ENCODE measurements around the gene CMA1. TPM values are rescaled to one million over a fixed set of nuclear protein-coding genes. Genes with fewer than 3 reads are reported as not detected.
"Not testable (repeated sequence)": the region's sequence is repeated elsewhere in the genome, so short reads cannot be mapped to it uniquely, and the experiment has no call there.

CMA1 gene
- total RNA-seq, 1 experiment from 2014 or later = not detected

DNA sequence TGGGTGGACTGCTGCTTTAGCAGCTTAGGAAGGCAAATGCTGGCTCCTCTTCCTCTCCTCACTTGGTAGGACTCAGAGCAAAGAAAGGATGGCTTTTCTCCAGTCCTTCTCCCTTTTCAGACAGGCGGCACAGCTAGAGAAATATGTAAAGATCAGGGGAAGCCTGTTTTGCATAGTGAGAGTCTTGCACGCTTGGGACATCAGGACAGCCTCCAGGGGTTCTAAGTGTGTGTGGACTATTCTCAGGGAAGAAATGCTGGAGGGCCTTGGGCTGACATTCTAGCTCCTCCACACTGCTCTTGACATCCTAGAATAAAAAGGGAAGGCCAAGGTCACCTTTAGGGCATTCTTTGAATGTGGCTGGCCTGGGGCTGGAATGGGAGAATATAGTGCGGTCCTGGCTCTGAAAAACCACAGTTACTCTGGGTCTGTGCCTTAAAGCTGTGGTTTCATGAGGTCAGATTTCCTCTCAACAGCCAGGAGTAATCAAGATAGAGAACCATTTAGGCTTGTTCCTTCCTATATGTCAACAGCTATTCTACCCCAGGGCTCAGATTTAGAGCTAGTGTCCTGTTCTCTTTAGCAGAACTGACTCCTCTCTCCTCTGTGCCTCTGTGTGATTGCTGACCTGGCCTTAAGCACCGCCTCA, 24.3 kb downstream of the CMA1 start:
- H3K18ac ChIP-seq (ENCODE audit: insufficient read length, low read depth, low read length) = no peak overlapping the region
- peaks cover 1 to 6% (median 2%) of the 10 kb centered on the region in 3 experiments; a peak in 2 of 7 replicates for H3K36me3 Mint-ChIP-seq (ENCODE audit: insufficient read depth in 1 of 3, low read depth in 3 of 3)
- WGBS (ENCODE audit: extremely low coverage, insufficient read length, low lambda C conversion rate) = no CpG with 5 or more reads among the region's 4 CpGs
- H3K27ac Mint-ChIP-seq = no peak overlapping the region; a peak in 1 of 7 replicates
- no peaks in the 10 kb centered on the region for H3K23me2 ChIP-seq (ENCODE audit: insufficient read length, low read depth, low read length, poor library complexity, severe bottlenecking)
- no peak overlapping the region for H2AFZ ChIP-seq (ENCODE audit: low read length)
- no peak overlapping the region for H3K23ac ChIP-seq (ENCODE audit: insufficient read length, low read depth, low read length)
- no peaks in the 10 kb centered on the region for H4K20me1 ChIP-seq (ENCODE audit: control insufficient read depth, insufficient read depth, insufficient read length)
- no peak overlapping the region for H2AK5ac ChIP-seq (ENCODE audit: insufficient read length, low read length)
- no peak overlapping the region for H3K4me3 Mint-ChIP-seq
- DNase-seq = no peak
- H3K9me3 Mint-ChIP-seq = peaks cover 0 to 1% of the 10 kb centered on the region in 2 experiments; a peak in 3 of 5 replicates
- no peak overlapping the region for H3T11ph ChIP-seq (ENCODE audit: low read length)
- H2BK5ac ChIP-seq (ENCODE audit: insufficient read length, low read length) = no peak overlapping the region
- TF ChIP-seq, protein P1, sequence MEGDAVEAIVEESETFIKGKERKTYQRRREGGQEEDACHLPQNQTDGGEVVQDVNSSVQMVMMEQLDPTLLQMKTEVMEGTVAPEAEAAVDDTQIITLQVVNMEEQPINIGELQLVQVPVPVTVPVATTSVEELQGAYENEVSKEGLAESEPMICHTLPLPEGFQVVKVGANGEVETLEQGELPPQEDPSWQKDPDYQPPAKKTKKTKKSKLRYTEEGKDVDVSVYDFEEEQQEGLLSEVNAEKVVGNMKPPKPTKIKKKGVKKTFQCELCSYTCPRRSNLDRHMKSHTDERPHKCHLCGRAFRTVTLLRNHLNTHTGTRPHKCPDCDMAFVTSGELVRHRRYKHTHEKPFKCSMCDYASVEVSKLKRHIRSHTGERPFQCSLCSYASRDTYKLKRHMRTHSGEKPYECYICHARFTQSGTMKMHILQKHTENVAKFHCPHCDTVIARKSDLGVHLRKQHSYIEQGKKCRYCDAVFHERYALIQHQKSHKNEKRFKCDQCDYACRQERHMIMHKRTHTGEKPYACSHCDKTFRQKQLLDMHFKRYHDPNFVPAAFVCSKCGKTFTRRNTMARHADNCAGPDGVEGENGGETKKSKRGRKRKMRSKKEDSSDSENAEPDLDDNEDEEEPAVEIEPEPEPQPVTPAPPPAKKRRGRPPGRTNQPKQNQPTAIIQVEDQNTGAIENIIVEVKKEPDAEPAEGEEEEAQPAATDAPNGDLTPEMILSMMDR (conservative IDR thresholded peaks at IDR 0.05) = no peak
- no peak overlapping the region for H2BK120ac ChIP-seq (ENCODE audit: low read depth, low read length, poor library complexity, severe bottlenecking)
- H4K8ac ChIP-seq (replicated peaks; ENCODE audit: insufficient read length, low read depth, low read length) = no peak overlapping the region
- no peaks in the 10 kb centered on the region for H3K79me2 ChIP-seq (ENCODE audit: insufficient read depth, low read length)
- H4K91ac ChIP-seq (ENCODE audit: insufficient read length, low read depth, low read length) = no peak overlapping the region
- no peak overlapping the region for H2BK12ac ChIP-seq (ENCODE audit: insufficient read length, low read depth, low read length)
- H3K4me1 Mint-ChIP-seq = peaks cover 16 to 18% of the 10 kb centered on the region in 2 experiments
- no peak overlapping the region for H3K27ac ChIP-seq (ENCODE audit: insufficient read length, low read depth, low read length)
- H3K4me2 ChIP-seq (ENCODE audit: insufficient read depth, insufficient read length, low read length) = no peak overlapping the region
- no peak overlapping the region for H4K5ac ChIP-seq (ENCODE audit: insufficient read length, low read depth, low read length)
- no peak overlapping the region for H3K9ac ChIP-seq (ENCODE audit: extremely low read depth, insufficient read length, low read length)
- no peak overlapping the region for H2BK15ac ChIP-seq (ENCODE audit: low read depth, low read length)
- no peaks in the 10 kb centered on the region for H3K9me3 ChIP-seq (ENCODE audit: control insufficient read depth, low read depth, low read length)
- H3K4ac ChIP-seq (ENCODE audit: low read depth, low read length) = no peak overlapping the region
- no peak overlapping the region for H2BK20ac ChIP-seq (ENCODE audit: low read depth, low read length, poor library complexity, severe bottlenecking)
- no peaks in the 10 kb centered on the region for H3K4me1 ChIP-seq (ENCODE audit: insufficient read depth, low read length)
- no peaks in the 10 kb centered on the region for H3K27me3 Mint-ChIP-seq (ENCODE audit: low read depth)
- H3K79me1 ChIP-seq (ENCODE audit: insufficient read depth, low read depth, low read length, poor library complexity, severe bottlenecking) = no peaks in the 10 kb centered on the region
- H3K56ac ChIP-seq (ENCODE audit: insufficient read length, low read depth, low read length) = no peak overlapping the region
- H3K14ac ChIP-seq (ENCODE audit: insufficient read depth, low read length) = no peak overlapping the region
- no peaks in the 10 kb centered on the region for H3K27me3 ChIP-seq (ENCODE audit: insufficient read depth, low read length)

DNA sequence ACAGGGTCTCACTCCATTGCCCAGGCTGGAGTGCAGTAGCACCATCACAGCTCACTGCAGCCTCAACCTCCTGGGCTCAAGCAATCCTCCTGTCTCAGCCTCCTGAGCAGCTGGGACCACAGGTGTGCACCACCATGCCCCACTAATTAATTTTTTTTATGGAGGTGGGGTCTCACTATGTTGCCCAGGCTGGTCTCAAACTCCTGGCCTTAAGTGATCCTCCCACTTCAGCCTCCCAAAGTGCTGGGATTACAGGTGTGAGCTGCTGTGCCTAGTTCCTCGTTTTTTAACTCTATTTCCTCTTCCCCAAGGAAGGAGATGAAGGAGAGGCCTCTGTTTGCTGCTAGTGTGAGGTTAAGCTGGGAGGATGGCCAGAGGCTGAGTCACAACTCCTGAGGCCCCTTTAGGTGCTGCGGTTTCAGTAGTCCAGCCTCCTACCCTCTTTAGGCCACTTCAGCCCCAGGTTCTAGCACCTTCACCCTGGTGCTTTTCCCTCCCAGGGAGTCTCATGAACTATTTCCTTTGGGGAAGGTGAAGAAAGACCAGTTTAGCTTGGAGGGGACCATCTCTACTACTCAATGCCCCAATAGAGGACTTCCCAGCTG, 25.3 kb downstream of the CMA1 start:
- not testable (repeated sequence) for DNase-seq; H4K20me1 ChIP-seq (ENCODE audit: control insufficient read depth, insufficient read depth, insufficient read length); H3K27me3 ChIP-seq (ENCODE audit: insufficient read depth, low read length); H3K18ac ChIP-seq (ENCODE audit: insufficient read length, low read depth, low read length); H2BK5ac ChIP-seq (ENCODE audit: insufficient read length, low read length); H3K27ac Mint-ChIP-seq; H4K91ac ChIP-seq (ENCODE audit: insufficient read length, low read depth, low read length); H2BK20ac ChIP-seq (ENCODE audit: low read depth, low read length, poor library complexity, severe bottlenecking); H2BK12ac ChIP-seq (ENCODE audit: insufficient read length, low read depth, low read length); H4K5ac ChIP-seq (ENCODE audit: insufficient read length, low read depth, low read length); H3K23ac ChIP-seq (ENCODE audit: insufficient read length, low read depth, low read length); H4K8ac ChIP-seq (replicated peaks; ENCODE audit: insufficient read length, low read depth, low read length); H3K9me3 Mint-ChIP-seq; H2BK120ac ChIP-seq (ENCODE audit: low read depth, low read length, poor library complexity, severe bottlenecking); H3K79me2 ChIP-seq (ENCODE audit: insufficient read depth, low read length); H2AK5ac ChIP-seq (ENCODE audit: insufficient read length, low read length); H3K4me1 ChIP-seq (ENCODE audit: insufficient read depth, low read length); H3K79me1 ChIP-seq (ENCODE audit: insufficient read depth, low read depth, low read length, poor library complexity, severe bottlenecking); H3K9ac ChIP-seq (ENCODE audit: extremely low read depth, insufficient read length, low read length); H3K4me2 ChIP-seq (ENCODE audit: insufficient read depth, insufficient read length, low read length); H2BK15ac ChIP-seq (ENCODE audit: low read depth, low read length); H3K27ac ChIP-seq (ENCODE audit: insufficient read length, low read depth, low read length); H3K27me3 Mint-ChIP-seq (ENCODE audit: low read depth); H3K9me3 ChIP-seq (ENCODE audit: control insufficient read depth, low read depth, low read length); H3T11ph ChIP-seq (ENCODE audit: low read length); H3K4ac ChIP-seq (ENCODE audit: low read depth, low read length); H2AFZ ChIP-seq (ENCODE audit: low read length); H3K23me2 ChIP-seq (ENCODE audit: insufficient read length, low read depth, low read length, poor library complexity, severe bottlenecking); H3K4me3 Mint-ChIP-seq; H3K14ac ChIP-seq (ENCODE audit: insufficient read depth, low read length); H3K56ac ChIP-seq (ENCODE audit: insufficient read length, low read depth, low read length)
- no CpG with 5 or more reads among the region's 2 CpGs for WGBS (ENCODE audit: extremely low coverage, insufficient read length, low lambda C conversion rate)
- peaks cover 16 to 18% of the 10 kb centered on the region in 2 experiments for H3K4me1 Mint-ChIP-seq
- H3K36me3 Mint-ChIP-seq (ENCODE audit: insufficient read depth in 1 of 3, low read depth in 3 of 3) = peaks cover 1 to 11% (median 2%) of the 10 kb centered on the region in 3 experiments; a peak in 3 of 7 replicates

Measured in H9 (cell line).